ENCODE measurements around the gene SLC6A1.
A peak's percentile ranks its signal among the peaks of the same experiment; 100 is the strongest.

Gene SLC6A1

DNA sequence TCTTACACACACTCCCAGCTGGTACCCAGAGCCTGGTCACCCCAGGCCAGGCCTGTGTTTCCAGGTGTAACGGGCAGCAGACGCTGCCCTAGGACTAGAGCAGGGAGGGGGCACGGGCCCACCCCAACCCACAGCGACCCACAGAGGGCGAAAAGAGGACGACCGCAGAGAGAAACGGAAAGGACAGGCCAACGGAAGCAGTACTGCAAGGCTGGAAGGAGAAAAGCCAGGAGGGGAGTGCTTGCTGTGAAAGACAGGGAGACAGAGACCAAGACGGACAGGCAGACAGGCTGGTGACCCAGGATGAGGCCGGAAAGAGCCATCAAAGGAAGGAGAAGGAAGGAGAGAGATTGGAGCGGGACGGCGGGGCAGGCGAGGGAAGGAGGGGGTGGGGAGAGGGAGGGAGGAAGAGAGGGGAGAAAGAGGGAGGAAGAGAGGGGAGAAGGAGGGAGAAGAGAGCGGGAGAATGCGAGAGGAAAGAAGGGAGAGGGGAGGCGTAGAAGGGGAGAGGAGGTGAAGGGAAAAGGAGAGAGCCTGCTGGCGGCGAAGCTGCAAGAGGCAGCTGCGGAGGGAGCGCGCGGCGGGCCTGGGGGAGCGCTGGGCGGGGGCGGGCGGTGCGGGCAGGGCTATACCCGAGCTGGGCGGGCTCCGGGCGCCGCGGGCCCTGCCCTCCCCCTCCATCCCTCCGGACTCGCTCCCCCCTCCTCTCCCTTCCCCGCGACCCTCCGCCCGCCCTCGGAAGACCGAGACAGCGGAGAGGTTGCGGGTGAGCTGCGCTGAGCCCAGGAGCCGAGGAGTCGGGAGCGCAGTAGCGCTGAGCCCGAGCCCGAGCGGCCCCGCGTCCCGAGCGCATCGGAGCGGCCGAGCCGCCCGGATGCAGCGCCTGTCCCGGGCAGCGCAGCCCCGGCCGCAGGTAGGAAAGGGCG lies at the start of gene SLC6A1:
Gene SLC6A1, plus strand, starts transcription at position 732 of the 926 bp plus-strand sequence. CDS start 24,464 bp downstream, outside the sequence.
- H3K36me3 ChIP-seq (replicated peaks; ENCODE audit: low read depth, low read length), result no peaks in the 10 kb centered on the region
- no peak within 1 kb of the TSS for H3K9ac ChIP-seq (ENCODE audit: low read length)

DNA sequence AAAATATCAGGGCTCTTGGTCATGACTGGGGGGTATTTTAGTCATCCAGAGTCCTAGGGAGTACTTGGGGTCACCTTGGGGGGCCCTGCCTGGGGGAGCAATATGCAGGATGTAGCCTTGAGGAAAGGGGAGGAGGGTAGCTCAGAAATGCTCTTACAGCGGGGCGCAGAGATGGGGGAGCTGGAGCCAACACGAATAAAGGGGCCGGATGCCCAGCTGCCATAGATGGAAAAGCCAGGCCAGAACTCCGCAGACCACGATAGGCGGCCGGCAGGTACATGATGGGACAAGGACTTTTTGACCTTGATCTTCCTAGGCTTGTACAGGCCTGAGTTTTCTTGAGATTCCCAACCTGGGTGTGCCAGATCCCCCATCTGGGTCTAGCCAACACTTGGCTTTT lies 47.7 kb upstream of the SLC6A1 start:
- no peaks in the 10 kb centered on the region for H3K27me3 ChIP-seq (ENCODE audit: low read depth, low read length)

More for the DNA sequence above, at the start of gene SLC6A1:
- no peak for TF ChIP-seq EZH2phosphoT487 (IDR thresholded peaks at IDR 0.05; ENCODE audit: low read depth)
- TF ChIP-seq, protein P1, sequence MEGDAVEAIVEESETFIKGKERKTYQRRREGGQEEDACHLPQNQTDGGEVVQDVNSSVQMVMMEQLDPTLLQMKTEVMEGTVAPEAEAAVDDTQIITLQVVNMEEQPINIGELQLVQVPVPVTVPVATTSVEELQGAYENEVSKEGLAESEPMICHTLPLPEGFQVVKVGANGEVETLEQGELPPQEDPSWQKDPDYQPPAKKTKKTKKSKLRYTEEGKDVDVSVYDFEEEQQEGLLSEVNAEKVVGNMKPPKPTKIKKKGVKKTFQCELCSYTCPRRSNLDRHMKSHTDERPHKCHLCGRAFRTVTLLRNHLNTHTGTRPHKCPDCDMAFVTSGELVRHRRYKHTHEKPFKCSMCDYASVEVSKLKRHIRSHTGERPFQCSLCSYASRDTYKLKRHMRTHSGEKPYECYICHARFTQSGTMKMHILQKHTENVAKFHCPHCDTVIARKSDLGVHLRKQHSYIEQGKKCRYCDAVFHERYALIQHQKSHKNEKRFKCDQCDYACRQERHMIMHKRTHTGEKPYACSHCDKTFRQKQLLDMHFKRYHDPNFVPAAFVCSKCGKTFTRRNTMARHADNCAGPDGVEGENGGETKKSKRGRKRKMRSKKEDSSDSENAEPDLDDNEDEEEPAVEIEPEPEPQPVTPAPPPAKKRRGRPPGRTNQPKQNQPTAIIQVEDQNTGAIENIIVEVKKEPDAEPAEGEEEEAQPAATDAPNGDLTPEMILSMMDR (IDR thresholded peaks at IDR 0.05; ENCODE audit: low read depth, low read length), result no peak
- H3K27me3 ChIP-seq (ENCODE audit: low read depth, low read length), result peaks cover 15% of the 10 kb centered on the region
- H3K27ac ChIP-seq (ENCODE audit: low read length), result no peak within 1 kb of the TSS
- no peaks in the 10 kb centered on the region for H3K4me1 ChIP-seq (ENCODE audit: low read length)
- H3K9me3 ChIP-seq (ENCODE audit: insufficient read depth, low read length), result no peaks in the 10 kb centered on the region
- no peak within 1 kb of the TSS for H3K4me2 ChIP-seq (ENCODE audit: low read length)
- no peak within 1 kb of the TSS for H2AFZ ChIP-seq (ENCODE audit: low read depth, low read length)
- H3K4me3 ChIP-seq (ENCODE audit: low read length), result no peak within 1 kb of the TSS
- H4K20me1 ChIP-seq (ENCODE audit: insufficient read depth, low read length), result no peaks in the 10 kb centered on the region
- H3K79me2 ChIP-seq (ENCODE audit: low read length), result no peaks in the 10 kb centered on the region

DNA sequence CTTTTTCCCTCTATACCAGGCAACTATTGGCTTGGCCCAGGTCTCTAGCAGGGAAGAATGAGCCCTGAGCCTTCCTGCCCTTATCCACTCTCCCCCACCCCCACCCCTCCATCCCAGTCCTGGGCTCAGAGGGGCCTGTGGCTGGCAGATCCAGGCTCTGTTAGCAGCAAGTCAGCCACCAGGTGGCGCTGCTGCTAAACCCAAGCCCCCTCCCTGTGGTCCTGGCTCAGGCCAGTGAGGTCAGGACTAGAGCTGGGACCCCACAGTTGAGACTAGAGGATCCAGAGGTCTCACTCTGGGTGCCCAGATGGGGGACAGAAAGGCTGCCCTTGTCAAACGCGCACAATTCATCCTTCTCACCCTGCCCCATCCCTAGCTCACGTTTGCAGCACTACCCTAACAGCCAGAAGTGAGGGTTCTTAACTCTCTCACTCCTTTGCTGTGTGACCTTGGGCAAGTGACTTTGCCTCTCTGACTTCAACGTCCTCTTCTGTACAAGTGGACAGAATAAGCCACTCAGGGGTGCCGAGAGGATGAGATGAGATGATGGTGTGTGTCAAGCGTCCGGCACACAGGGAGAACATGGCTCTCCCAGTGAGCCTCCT lies 46.8 kb upstream of the SLC6A1 start:
- TF ChIP-seq, protein P1 (IDR thresholded peaks at IDR 0.05; ENCODE audit: low read depth, low read length), result peak; percentile 89
- TF ChIP-seq EZH2phosphoT487 (IDR thresholded peaks at IDR 0.05; ENCODE audit: low read depth), result no peak
- Histone ChIP-seq H3K4me3 (ENCODE audit: low read length) (no peak overlapping the region), H3K27ac (ENCODE audit: low read length) (no peak overlapping the region), H3K27me3 (ENCODE audit: low read depth, low read length) (no peaks in the 10 kb centered on the region), H2AFZ (ENCODE audit: low read depth, low read length) (no peak overlapping the region), H3K36me3 (replicated peaks; ENCODE audit: low read depth, low read length) (no peaks in the 10 kb centered on the region), H4K20me1 (ENCODE audit: insufficient read depth, low read length) (no peaks in the 10 kb centered on the region), H3K9ac (ENCODE audit: low read length) (no peak overlapping the region), H3K79me2 (ENCODE audit: low read length) (no peaks in the 10 kb centered on the region), H3K4me2 (ENCODE audit: low read length) (no peak overlapping the region), H3K9me3 (ENCODE audit: insufficient read depth, low read length) (no peaks in the 10 kb centered on the region), H3K4me1 (ENCODE audit: low read length) (no peaks in the 10 kb centered on the region)

More for the DNA sequence above, 47.7 kb upstream of the SLC6A1 start:
- no peaks in the 10 kb centered on the region for H3K79me2 ChIP-seq (ENCODE audit: low read length)
- H4K20me1 ChIP-seq (ENCODE audit: insufficient read depth, low read length), result no peaks in the 10 kb centered on the region
- no peak overlapping the region for H3K9ac ChIP-seq (ENCODE audit: low read length)
- no peak overlapping the region for H3K27ac ChIP-seq (ENCODE audit: low read length)
- H3K9me3 ChIP-seq (ENCODE audit: insufficient read depth, low read length), result no peaks in the 10 kb centered on the region
- no peak overlapping the region for H3K4me3 ChIP-seq (ENCODE audit: low read length)
- H3K4me1 ChIP-seq (ENCODE audit: low read length), result no peaks in the 10 kb centered on the region
- H3K36me3 ChIP-seq (replicated peaks; ENCODE audit: low read depth, low read length), result no peaks in the 10 kb centered on the region
- TF ChIP-seq, protein P1 (IDR thresholded peaks at IDR 0.05; ENCODE audit: low read depth, low read length), result no peak
- no peak for TF ChIP-seq EZH2phosphoT487 (IDR thresholded peaks at IDR 0.05; ENCODE audit: low read depth)
- H3K4me2 ChIP-seq (ENCODE audit: low read length), result no peak overlapping the region
- no peak overlapping the region for H2AFZ ChIP-seq (ENCODE audit: low read depth, low read length)

DNA sequence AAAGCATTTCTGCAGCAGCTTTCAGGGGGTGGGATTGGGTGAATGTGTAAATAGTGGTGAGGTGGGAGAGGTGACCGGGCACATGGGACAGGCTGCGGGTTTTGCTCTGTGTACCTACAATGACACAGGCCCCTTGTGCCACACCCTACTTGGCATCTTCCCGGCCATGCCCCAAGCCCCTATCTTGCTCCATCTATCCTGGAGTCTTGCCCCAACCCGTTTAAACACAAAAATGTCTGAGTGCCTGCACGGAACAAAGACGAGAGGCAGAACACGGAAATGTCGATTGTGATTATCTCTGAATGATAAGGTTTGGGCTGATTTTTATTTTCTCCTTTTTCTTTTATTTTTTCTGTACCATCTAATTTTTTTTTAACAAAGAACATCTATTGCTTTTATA lies 46.0 kb upstream of the SLC6A1 start:
- Histone ChIP-seq H3K9ac (ENCODE audit: low read length) (no peak overlapping the region), H3K4me2 (ENCODE audit: low read length) (no peak overlapping the region), H3K79me2 (ENCODE audit: low read length) (no peaks in the 10 kb centered on the region), H3K9me3 (ENCODE audit: insufficient read depth, low read length) (no peaks in the 10 kb centered on the region), H2AFZ (ENCODE audit: low read depth, low read length) (no peak overlapping the region), H3K27ac (ENCODE audit: low read length) (no peak overlapping the region), H4K20me1 (ENCODE audit: insufficient read depth, low read length) (no peaks in the 10 kb centered on the region), H3K27me3 (ENCODE audit: low read depth, low read length) (no peaks in the 10 kb centered on the region), H3K4me3 (ENCODE audit: low read length) (no peak overlapping the region), H3K36me3 (replicated peaks; ENCODE audit: low read depth, low read length) (no peaks in the 10 kb centered on the region), H3K4me1 (ENCODE audit: low read length) (no peaks in the 10 kb centered on the region)
- TF ChIP-seq, protein P1 (IDR thresholded peaks at IDR 0.05; ENCODE audit: low read depth, low read length), result no peak
- TF ChIP-seq EZH2phosphoT487 (IDR thresholded peaks at IDR 0.05; ENCODE audit: low read depth), result no peak

Data from OCI-LY3 (cell line).